ENCODE measurements around the gene RIMBP2.
"Not testable (repeated sequence)": the region's sequence is repeated elsewhere in the genome, so short reads cannot be mapped to it uniquely, and the experiment has no call there.

RIMBP2 gene

GRCh38 chr12:130655010-130655409, 61.1 kb downstream of the RIMBP2 start:
- no peak for DNase-seq

DNA sequence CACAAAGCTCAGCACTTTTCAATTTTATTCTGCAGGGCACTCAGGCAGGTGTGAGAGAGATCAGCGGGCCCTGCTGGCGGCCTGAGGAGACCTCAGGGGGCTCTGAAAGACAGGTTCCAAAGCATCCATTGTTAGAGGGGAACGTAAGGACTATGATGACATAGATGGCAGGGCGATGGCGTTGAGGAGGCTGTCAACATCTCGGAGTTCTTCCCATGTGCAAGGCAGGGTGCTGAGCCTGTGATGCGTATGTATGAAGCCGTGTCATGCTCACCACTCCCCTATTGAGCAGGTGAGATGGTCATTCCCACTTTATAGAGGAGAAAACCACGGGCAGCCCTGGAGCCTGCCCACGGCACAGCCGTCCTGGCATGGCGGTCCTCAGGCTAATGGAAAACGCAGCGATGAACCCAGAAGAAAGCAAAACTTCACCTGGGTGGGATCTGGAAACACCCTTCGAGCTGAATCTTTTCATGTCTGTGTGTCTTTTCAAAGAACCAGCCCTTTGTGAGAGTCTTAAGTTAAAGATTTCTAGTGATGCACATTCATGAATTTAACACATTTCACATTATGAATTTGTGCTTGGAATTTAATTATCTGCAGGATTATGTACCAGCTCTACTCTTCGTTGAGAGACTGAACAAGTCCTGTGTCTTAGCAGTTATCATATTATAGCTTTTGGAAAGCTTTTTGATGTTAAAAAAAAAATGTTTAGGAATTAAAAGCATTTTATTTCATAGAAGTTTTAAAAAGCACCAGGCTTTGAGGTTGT, 64.7 kb downstream of the RIMBP2 start:
- DNase-seq, result no peak

GRCh38 chr12:130650131-130650530, 66.0 kb downstream of the RIMBP2 start:
- no peak for DNase-seq

DNA sequence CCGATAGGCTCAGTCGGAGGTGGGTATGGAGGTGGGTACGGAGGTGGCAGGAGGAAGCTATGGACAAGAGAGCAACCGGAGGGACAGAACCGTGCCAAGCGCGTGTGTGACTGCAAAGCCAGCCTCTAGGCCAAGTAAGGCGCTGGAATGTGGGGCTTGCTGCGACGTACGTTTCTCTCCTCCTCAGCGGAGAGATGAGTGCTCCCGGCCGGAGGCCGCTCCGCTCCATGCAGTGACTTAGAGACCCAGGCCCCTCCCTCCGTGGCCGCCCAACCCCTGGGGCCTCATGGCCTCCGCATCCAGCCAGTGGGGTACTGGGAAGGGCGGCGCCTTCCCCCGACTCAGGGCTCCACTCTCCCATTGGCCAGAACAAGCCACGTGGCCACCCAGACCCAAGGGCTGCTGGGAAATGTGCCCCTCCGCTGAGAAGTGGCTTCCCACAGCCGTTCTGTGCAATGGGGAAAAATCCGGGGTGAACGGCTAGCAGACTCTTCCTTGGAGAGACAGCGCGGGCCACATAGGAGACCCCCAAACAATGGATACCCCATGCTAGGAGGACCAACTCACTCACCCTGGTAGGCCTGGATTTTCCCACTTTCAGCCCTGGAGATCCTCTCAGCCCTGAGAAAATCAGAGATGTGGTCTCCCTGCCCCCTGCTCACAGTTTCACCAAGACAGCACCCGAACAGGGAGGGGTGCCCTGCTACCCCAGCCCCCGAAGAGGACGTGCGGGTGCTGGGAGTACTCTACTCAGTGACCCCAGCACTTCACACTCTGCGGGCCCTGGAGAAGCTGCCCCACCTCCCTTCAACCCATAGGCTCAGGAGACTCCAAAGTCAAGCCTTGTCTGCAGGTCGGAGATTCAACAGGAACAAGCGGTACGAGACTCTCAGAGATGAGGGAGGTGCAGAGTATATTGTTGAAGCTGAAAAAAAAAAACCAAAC, 66.7 kb downstream of the RIMBP2 start:
- DNase-seq, result no peak

DNA sequence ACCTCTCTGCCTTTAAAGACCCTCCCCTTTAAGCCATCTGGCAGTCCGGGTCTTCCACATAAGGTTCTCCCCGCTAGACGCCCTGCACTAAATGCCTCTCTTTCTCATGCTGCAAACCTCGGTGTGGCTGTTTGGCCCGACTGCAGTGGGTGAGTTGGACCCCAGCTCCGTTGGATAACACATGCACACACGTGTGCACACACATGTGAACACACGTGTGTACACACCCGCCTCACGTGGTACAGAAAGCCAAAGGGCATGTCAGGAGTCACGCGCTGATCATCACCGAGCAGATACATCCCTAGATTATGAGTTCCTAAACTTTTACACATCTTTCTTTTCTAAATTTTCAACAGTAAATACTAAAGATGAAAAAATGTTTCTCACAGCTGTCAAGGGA, 68.3 kb downstream of the RIMBP2 start:
- DNase-seq, result no peak

- no peak for DNase-seq
These were observed 69.3 kb downstream of the RIMBP2 start for GRCh38 chr12:130646716-130647370.

DNA sequence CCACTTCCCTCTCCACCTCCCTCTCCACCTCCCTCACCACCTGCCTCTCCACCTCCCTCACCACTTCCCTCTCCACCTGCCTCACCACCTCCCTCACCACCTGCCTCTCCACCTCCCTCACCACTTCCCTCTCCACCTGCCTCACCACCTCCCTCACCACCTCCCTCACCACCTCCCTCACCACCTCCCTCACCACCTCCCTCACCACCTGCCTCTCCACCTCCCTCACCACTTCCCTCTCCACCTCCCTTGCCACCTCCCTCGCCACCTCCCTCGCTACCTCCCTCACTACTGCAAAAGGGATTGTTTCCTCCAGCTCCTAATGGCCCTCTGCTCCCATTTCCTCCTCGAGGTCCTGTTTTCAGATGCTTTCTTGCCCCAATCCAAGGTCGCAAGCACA, 69.9 kb downstream of the RIMBP2 start:
- DNase-seq, result not testable (repeated sequence)

GRCh38 chr12:130645751-130646150, 70.3 kb downstream of the RIMBP2 start:
- DNase-seq, result no peak

GRCh38 chr12:130644566-130644965, 71.5 kb downstream of the RIMBP2 start:
- no peak for DNase-seq

- DNase-seq, result no peak
These were observed 72.0 kb downstream of the RIMBP2 start for GRCh38 chr12:130644146-130644545.

GRCh38 chr12:130642856-130643255, 73.2 kb downstream of the RIMBP2 start:
- DNase-seq, result peak; percentile 53

- DNase-seq, result no peak
These were observed 74.4 kb downstream of the RIMBP2 start for GRCh38 chr12:130641533-130642184.

DNA sequence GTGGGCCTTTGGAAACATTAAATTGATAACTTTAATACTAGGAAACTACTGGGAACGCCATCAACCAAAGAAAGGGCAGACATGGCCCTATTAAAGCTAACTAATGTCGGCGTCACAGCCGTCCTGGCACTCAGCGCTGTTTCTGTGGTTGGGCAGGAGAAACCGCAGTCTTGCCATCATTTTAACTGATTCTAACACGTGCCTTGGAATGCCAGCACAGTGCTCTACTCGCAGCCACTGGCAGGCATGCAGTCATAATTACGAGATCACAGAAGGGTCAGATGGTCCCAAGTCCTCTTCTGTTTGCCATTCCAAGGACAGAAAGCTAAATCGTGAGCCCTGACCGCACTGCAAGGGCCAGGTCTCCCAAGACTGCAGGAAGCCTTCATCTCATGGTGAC, 75.2 kb downstream of the RIMBP2 start:
- no peak for DNase-seq

GRCh38 chr12:130640496-130640895, 75.6 kb downstream of the RIMBP2 start:
- DNase-seq, result no peak

GRCh38 chr12:130639476-130640424, 76.3 kb downstream of the RIMBP2 start:
- DNase-seq, result no peak

DNA sequence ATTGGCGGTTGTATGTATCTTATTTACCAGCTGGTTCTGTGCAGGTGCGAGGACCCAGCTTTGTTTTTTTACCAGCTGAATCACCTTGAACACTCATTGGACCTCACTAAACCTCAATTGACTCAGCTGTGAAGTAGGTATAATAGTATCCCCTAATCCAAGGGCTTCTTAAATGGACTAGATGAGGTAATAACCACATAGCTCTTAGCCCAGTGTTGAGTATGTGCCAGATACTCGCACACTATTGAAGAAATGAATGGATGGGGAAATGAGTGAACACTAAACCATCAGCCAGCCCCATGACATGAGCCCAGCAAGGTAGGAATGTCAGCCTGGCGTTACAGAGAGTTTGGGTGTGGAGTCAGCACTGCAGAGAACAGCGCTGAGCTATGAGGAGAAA, 79.7 kb downstream of the RIMBP2 start:
- no peak for DNase-seq

DNA sequence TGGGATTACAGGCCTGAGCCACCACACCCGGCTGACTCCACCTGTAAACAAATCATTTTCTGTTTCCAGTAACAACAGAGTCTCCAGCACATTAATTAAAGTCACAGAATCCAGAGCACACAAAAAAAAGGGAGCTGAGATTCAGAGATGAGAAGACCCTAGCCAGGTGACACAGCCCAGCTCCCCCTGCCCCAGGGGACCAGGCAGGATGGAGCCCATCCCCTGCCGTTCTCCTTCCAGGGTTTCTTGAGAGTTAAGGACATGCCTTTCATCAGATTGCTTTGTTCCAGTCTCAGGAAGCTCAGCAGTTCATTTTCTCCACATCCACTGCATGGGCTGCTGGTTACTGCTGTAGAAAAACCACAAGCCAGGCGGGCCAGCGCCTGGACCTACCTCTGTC, 81.2 kb downstream of the RIMBP2 start:
- DNase-seq, result no peak

GRCh38 chr12:130633771-130634170, 82.3 kb downstream of the RIMBP2 start:
- DNase-seq, result peak; percentile 72

DNA sequence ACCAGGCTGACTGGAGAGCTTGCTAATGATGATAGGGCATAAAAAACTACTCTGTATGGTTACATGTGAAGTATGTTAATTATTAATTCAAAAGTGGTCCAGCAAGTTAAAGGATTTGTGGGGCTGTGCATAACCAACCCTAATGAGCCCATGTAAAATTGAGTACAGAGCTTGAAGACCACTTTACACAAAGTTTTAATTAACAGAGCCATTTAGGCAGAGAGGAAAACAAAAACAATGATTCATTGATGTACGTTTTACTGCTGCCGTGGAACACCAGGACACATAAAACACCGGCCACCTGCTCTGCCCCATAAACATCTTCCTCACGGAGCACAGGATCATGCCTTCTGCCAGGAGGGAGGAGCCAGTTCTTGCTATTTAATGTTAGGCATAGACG, 83.5 kb downstream of the RIMBP2 start:
- peak; percentile 57 for DNase-seq

DNA sequence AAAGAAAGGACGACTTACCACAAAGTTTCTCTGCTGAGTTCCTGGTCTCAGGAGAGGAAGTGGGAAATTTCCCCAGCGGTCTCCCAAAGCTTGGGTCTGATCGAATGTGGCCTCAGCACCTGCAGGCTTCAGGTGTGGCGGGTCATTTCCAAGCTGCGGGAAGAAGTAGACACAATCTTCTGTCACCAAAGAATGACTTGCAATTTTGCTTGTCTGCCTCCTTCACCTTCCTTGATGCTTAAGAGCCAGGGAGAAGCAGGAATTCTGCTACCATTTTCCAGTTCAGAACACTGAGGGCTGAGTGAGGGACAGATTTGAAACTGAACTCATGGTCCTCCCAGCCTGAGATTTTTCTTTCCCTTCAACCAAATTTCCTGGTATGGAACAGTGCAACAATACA, 87.8 kb downstream of the RIMBP2 start:
- no peak for DNase-seq

DNA sequence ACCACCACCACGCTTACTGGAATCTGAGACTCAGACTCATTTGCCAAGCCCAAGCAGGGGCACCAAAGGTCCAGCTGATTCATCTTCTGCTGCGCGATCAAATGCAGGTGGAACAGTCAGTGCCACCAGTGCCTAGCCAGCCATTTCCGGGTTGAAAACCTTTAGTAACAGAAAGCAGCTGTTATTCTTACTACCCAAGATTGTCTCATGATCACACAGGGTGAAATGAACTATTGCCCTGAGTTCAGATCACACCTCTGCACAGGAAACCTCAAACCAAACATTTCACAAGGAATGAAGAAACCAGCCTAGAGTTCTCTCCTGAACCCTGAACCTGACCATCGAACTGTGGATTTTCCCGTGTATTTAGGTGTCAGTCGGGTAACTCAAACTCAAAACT, 88.9 kb downstream of the RIMBP2 start:
- DNase-seq, result no peak

DNA sequence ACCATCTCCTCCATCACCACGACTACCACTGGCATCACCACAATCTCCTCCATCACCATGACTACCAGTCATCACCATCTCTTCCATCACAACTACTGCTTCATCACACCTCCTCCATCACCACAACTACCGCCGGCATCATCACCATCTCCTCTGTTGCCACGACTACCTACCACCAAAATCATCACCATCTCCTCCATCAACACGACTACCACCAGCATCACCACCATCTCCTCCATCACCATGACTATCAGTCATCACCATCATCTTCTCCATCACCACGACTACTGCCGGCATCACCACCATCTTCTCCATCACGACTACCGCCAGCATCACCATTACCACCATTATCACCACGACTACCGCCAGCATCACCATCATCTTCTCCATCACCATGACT, 89.5 kb downstream of the RIMBP2 start:
- DNase-seq, result no peak
